ENCODE data around the gene ARHGEF17. TPM values are rescaled to one million over a fixed set of nuclear protein-coding genes. Genes with fewer than 3 reads are reported as not detected.
A peak's percentile ranks its signal among the peaks of the same experiment; 100 is the strongest.

Gene ARHGEF17
- total and polyA plus RNA-seq, 3 donors from 2014 or later: 29.4 to 58.5 (median 50.1) TPM

DNA sequence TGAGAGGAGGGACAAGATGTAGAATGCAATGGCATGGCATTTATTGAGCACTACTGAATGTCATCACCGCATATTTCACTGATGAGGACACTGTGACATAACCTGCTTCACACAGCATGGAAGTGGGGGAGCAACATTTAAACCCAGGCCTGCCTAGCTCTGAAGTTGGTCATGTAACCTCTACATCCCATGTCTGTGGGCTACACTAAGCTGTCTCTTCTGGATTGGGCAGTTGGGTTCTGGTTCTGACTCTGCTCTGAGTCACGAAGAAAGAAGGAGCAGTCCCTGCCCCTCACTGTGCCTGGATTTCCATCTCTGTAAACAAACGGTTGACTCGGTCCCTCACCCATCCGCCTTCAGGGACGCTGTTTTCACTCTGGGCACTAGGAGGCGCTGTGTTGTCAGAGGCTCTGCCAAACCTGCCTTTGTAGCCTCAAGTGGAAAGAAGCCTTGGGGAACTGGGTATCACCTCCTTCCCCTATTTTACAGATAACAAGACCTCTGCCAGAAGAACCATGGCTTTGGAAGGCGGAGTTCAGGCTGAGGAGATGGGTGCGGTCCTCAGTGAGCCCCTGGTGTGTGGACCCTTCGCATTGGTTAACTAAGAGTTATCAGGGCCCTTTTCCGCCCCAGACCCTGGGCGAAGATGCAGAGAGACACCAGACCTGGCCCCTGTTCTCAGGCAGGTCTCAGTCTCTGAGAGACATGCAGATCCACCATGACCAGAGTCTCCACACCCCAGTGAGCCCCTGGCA lies 12.7 kb upstream of the ARHGEF17 start:
- 55 to 73% methylated on average over 4 to 12 of the region's 12 CpGs for WGBS, 2 donors
- H3K4me3 ChIP-seq: no peak overlapping the region
- H3K27ac ChIP-seq: no peak overlapping the region
- no peaks in the 10 kb centered on the region for H3K4me1 ChIP-seq
- no peak for TF ChIP-seq POLR2A (IDR thresholded peaks at IDR 0.05)
- TF ChIP-seq, protein P1, sequence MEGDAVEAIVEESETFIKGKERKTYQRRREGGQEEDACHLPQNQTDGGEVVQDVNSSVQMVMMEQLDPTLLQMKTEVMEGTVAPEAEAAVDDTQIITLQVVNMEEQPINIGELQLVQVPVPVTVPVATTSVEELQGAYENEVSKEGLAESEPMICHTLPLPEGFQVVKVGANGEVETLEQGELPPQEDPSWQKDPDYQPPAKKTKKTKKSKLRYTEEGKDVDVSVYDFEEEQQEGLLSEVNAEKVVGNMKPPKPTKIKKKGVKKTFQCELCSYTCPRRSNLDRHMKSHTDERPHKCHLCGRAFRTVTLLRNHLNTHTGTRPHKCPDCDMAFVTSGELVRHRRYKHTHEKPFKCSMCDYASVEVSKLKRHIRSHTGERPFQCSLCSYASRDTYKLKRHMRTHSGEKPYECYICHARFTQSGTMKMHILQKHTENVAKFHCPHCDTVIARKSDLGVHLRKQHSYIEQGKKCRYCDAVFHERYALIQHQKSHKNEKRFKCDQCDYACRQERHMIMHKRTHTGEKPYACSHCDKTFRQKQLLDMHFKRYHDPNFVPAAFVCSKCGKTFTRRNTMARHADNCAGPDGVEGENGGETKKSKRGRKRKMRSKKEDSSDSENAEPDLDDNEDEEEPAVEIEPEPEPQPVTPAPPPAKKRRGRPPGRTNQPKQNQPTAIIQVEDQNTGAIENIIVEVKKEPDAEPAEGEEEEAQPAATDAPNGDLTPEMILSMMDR (IDR thresholded peaks at IDR 0.05): peak; percentile 57 to 83 (median 75)
- no peaks in the 10 kb centered on the region for H3K36me3 ChIP-seq (ENCODE audit: low read depth, missing control alignments)
- peak; percentile 79 for DNase-seq
- H3K9me3 ChIP-seq: no peaks in the 10 kb centered on the region
- H3K27me3 ChIP-seq: no peaks in the 10 kb centered on the region
- intact Hi-C loops (cut with DNase I; ENCODE audit: low total_unique reads): no loop called here

DNA sequence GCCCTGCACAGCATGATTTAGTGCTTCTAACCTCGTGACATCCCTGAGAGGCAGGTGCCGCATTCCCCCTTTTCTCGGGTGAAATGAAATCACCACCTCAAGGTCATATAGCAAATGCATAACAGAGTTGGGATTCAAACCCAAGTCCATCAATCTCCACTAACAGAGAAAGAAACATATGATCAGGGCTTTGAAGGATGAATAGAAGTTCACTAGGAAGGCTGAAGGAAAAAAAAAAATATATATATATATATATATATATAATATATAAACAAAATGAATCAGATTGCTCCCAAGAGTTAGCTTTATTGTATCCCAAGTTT lies 12.1 kb upstream of the ARHGEF17 start:
- DNase-seq: no peak
- Histone ChIP-seq H3K4me3 (no peak overlapping the region), H3K9me3 (no peaks in the 10 kb centered on the region), H3K36me3 (ENCODE audit: low read depth, missing control alignments) (no peaks in the 10 kb centered on the region), H3K27me3 (no peaks in the 10 kb centered on the region), H3K4me1 (no peaks in the 10 kb centered on the region), H3K27ac (no peak overlapping the region)
- 71 to 78% methylated on average over 3 of the region's 3 CpGs for WGBS, 2 donors
- TF ChIP-seq POLR2A (IDR thresholded peaks at IDR 0.05): no peak
- TF ChIP-seq, protein P1 (IDR thresholded peaks at IDR 0.05): no peak
- intact Hi-C loops (cut with DNase I; ENCODE audit: low total_unique reads): no loop called here

GRCh38 chr11:73296501-73297230 lies 11.4 kb upstream of the ARHGEF17 start:
- intact Hi-C loops (cut with DNase I; ENCODE audit: low total_unique reads): no loop called here
- H3K9me3 ChIP-seq: no peaks in the 10 kb centered on the region
- no peak for TF ChIP-seq POLR2A (IDR thresholded peaks at IDR 0.05)
- H3K4me3 ChIP-seq: no peak overlapping the region
- H3K36me3 ChIP-seq (ENCODE audit: low read depth, missing control alignments): no peaks in the 10 kb centered on the region
- H3K4me1 ChIP-seq: no peaks in the 10 kb centered on the region
- H3K27me3 ChIP-seq: no peaks in the 10 kb centered on the region
- no peak for DNase-seq
- 92 to 93% methylated on average over 19 to 25 of the region's 35 CpGs for WGBS, 2 donors
- H3K27ac ChIP-seq: no peak overlapping the region

- 96 to 100% methylated on average over 8 to 17 of the region's 18 CpGs for WGBS, 2 donors
- Histone ChIP-seq H3K4me1 (no peaks in the 10 kb centered on the region), H3K27ac (no peak overlapping the region), H3K9me3 (no peaks in the 10 kb centered on the region), H3K27me3 (no peaks in the 10 kb centered on the region), H3K4me3 (no peak overlapping the region), H3K36me3 (ENCODE audit: low read depth, missing control alignments) (no peaks in the 10 kb centered on the region)
- intact Hi-C loops (cut with DNase I; ENCODE audit: low total_unique reads): no loop called here
- DNase-seq: no peak
- TF ChIP-seq, protein P1 (IDR thresholded peaks at IDR 0.05): no peak
- TF ChIP-seq POLR2A (IDR thresholded peaks at IDR 0.05): no peak
Measured at GRCh38 chr11:73297231-73297590, 10.9 kb upstream of the ARHGEF17 start.

GRCh38 chr11:73297702-73298101 lies 10.4 kb upstream of the ARHGEF17 start:
- DNase-seq: no peak
- intact Hi-C loops (cut with DNase I; ENCODE audit: low total_unique reads): no loop called here
- H3K9me3 ChIP-seq: no peaks in the 10 kb centered on the region
- no peaks in the 10 kb centered on the region for H3K27me3 ChIP-seq
- H3K27ac ChIP-seq: no peak overlapping the region
- no peaks in the 10 kb centered on the region for H3K36me3 ChIP-seq (ENCODE audit: low read depth, missing control alignments)
- no peak overlapping the region for H3K4me3 ChIP-seq
- no peak for TF ChIP-seq POLR2A (IDR thresholded peaks at IDR 0.05)
- TF ChIP-seq, protein P1 (IDR thresholded peaks at IDR 0.05): no peak
- no peaks in the 10 kb centered on the region for H3K4me1 ChIP-seq
- 86 to 97% methylated on average over 3 of the region's 3 CpGs for WGBS, 2 donors

Data from testis (tissue), 3 donors.